Measurements from ENCODE around the gene RAB12.

Gene RAB12

GRCh38 chr18:8632386-8632785 is 23.1 kb downstream of the RAB12 start:
- H3K9me3 ChIP-seq (ENCODE audit: insufficient read depth, low read depth, low read length), result no peaks in the 10 kb centered on the region
- H2AFZ ChIP-seq (ENCODE audit: low read length), result no peak overlapping the region
- no peaks in the 10 kb centered on the region for H3F3A ChIP-seq (ENCODE audit: low read depth)
- H3K4me3 ChIP-seq (ENCODE audit: low read length, poor library complexity, severe bottlenecking), result no peak overlapping the region
- peaks cover 4% of the 10 kb centered on the region for H4K20me1 ChIP-seq (ENCODE audit: insufficient read depth, low read length, poor library complexity, severe bottlenecking)
- H3K27me3 ChIP-seq (ENCODE audit: insufficient read depth, low read length, poor library complexity, severe bottlenecking), result no peaks in the 10 kb centered on the region
- H3K9me2 ChIP-seq (replicated peaks; ENCODE audit: low read depth, low read length), result no peaks in the 10 kb centered on the region
- H3K9ac ChIP-seq (ENCODE audit: low read depth, low read length, poor library complexity, severe bottlenecking), result no peak overlapping the region
- H3K79me2 ChIP-seq (ENCODE audit: insufficient read depth, low read length), result peaks cover 12% of the 10 kb centered on the region; the same call in 1 of the 2 replicates
- TF ChIP-seq, protein P1, sequence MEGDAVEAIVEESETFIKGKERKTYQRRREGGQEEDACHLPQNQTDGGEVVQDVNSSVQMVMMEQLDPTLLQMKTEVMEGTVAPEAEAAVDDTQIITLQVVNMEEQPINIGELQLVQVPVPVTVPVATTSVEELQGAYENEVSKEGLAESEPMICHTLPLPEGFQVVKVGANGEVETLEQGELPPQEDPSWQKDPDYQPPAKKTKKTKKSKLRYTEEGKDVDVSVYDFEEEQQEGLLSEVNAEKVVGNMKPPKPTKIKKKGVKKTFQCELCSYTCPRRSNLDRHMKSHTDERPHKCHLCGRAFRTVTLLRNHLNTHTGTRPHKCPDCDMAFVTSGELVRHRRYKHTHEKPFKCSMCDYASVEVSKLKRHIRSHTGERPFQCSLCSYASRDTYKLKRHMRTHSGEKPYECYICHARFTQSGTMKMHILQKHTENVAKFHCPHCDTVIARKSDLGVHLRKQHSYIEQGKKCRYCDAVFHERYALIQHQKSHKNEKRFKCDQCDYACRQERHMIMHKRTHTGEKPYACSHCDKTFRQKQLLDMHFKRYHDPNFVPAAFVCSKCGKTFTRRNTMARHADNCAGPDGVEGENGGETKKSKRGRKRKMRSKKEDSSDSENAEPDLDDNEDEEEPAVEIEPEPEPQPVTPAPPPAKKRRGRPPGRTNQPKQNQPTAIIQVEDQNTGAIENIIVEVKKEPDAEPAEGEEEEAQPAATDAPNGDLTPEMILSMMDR (conservative IDR thresholded peaks at IDR 0.05; ENCODE audit: low read length), result no peak
- no peak for TF ChIP-seq EZH2phosphoT487 (IDR thresholded peaks at IDR 0.05; ENCODE audit: borderline replicate concordance)
- peaks cover 62% of the 10 kb centered on the region; the same call in 1 of the 2 replicates for H3K36me3 ChIP-seq (ENCODE audit: insufficient read depth, low read length)
- peaks cover 4% of the 10 kb centered on the region for H3K4me1 ChIP-seq (ENCODE audit: insufficient read depth, low read length, poor library complexity, severe bottlenecking)
- H3K4me2 ChIP-seq (ENCODE audit: low read depth, low read length, poor library complexity, severe bottlenecking), result no peak overlapping the region

DNA sequence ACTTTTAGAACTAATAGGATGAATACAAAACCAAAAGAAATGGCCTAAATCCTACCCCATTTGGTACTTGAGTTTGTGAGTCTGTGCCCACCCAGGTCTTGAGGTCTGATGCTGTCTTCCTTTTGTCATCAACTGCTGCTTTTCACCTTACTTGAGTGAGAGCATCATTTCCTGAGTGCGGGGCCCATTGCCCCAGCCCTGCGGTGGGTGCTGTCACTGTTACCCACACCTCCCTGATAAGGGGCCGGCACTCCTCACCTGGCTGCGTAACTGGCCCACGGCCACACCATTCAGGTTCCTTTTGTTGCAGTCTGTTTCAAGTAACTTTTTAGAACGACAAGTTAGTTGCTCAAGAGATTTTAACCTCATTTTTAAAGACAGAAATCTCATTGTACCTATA is 25.3 kb downstream of the RAB12 start:
- no peaks in the 10 kb centered on the region for H3K9me3 ChIP-seq (ENCODE audit: insufficient read depth, low read depth, low read length)
- no peak overlapping the region for H3K9ac ChIP-seq (ENCODE audit: low read depth, low read length, poor library complexity, severe bottlenecking)
- H3F3A ChIP-seq (ENCODE audit: low read depth), result no peaks in the 10 kb centered on the region
- H3K4me1 ChIP-seq (ENCODE audit: insufficient read depth, low read length, poor library complexity, severe bottlenecking), result peaks cover 4% of the 10 kb centered on the region
- no peaks in the 10 kb centered on the region for H4K20me1 ChIP-seq (ENCODE audit: insufficient read depth, low read length, poor library complexity, severe bottlenecking)
- H3K4me3 ChIP-seq (ENCODE audit: low read length, poor library complexity, severe bottlenecking), result no peak overlapping the region
- TF ChIP-seq, protein P1 (conservative IDR thresholded peaks at IDR 0.05; ENCODE audit: low read length), result no peak
- no peak for TF ChIP-seq EZH2phosphoT487 (IDR thresholded peaks at IDR 0.05; ENCODE audit: borderline replicate concordance)
- no peak overlapping the region for H3K4me2 ChIP-seq (ENCODE audit: low read depth, low read length, poor library complexity, severe bottlenecking)
- no peak overlapping the region for H2AFZ ChIP-seq (ENCODE audit: low read length)
- H3K79me2 ChIP-seq (ENCODE audit: insufficient read depth, low read length), result peaks cover 5% of the 10 kb centered on the region; the same call in 1 of the 2 replicates
- no peaks in the 10 kb centered on the region for H3K9me2 ChIP-seq (replicated peaks; ENCODE audit: low read depth, low read length)
- peaks cover 74% of the 10 kb centered on the region for H3K36me3 ChIP-seq (ENCODE audit: insufficient read depth, low read length)
- no peaks in the 10 kb centered on the region for H3K27me3 ChIP-seq (ENCODE audit: insufficient read depth, low read length, poor library complexity, severe bottlenecking)

- Histone ChIP-seq H2AFZ (ENCODE audit: low read length) (no peak overlapping the region), H3K36me3 (ENCODE audit: insufficient read depth, low read length) (peaks cover 73% of the 10 kb centered on the region), H3K4me2 (ENCODE audit: low read depth, low read length, poor library complexity, severe bottlenecking) (no peak overlapping the region), H3K79me2 (ENCODE audit: insufficient read depth, low read length) (no peaks in the 10 kb centered on the region), H3K9me3 (ENCODE audit: insufficient read depth, low read depth, low read length) (no peaks in the 10 kb centered on the region), H4K20me1 (ENCODE audit: insufficient read depth, low read length, poor library complexity, severe bottlenecking) (no peaks in the 10 kb centered on the region), H3K4me1 (ENCODE audit: insufficient read depth, low read length, poor library complexity, severe bottlenecking) (peaks cover 4% of the 10 kb centered on the region), H3K9ac (ENCODE audit: low read depth, low read length, poor library complexity, severe bottlenecking) (no peak overlapping the region), H3K27me3 (ENCODE audit: insufficient read depth, low read length, poor library complexity, severe bottlenecking) (no peaks in the 10 kb centered on the region), H3K4me3 (ENCODE audit: low read length, poor library complexity, severe bottlenecking) (no peak overlapping the region), H3K9me2 (replicated peaks; ENCODE audit: low read depth, low read length) (no peaks in the 10 kb centered on the region), H3F3A (ENCODE audit: low read depth) (no peaks in the 10 kb centered on the region)
- no peak for TF ChIP-seq EZH2phosphoT487 (IDR thresholded peaks at IDR 0.05; ENCODE audit: borderline replicate concordance)
- TF ChIP-seq, protein P1 (conservative IDR thresholded peaks at IDR 0.05; ENCODE audit: low read length), result no peak
Observed at GRCh38 chr18:8635087-8635486, 25.9 kb downstream of the RAB12 start.

Measured in Loucy (cell line).